ENCODE measurements around the gene ZNF142. TPM values are rescaled to one million over a fixed set of nuclear protein-coding genes. Genes with fewer than 3 reads are reported as not detected.
A peak's percentile ranks its signal among the peaks of the same experiment; 100 is the strongest.
"Not testable (repeated sequence)": the region's sequence is repeated elsewhere in the genome, so short reads cannot be mapped to it uniquely, and the experiment has no call there.

ZNF142 gene
- 10 to 100 TPM; 68.5 to 75.5 (median 70.5) TPM for total RNA-seq

GRCh38 chr2:218659258-218659987 is at the start of gene ZNF142, which contains the start of gene BCS1L:
TSS of gene ZNF142 (minus strand) at chr2:218659623. CDS start at chr2:218656429, 3,194 bp downstream.
TSS of gene BCS1L (plus strand) at chr2:218659683. CDS start at chr2:218660988, 1,305 bp downstream.
- H3K36me3 Mint-ChIP-seq (ENCODE audit: insufficient read depth), result peaks cover 28% of the 10 kb centered on the region
- peaks cover 30% of the 10 kb centered on the region for H3K4me1 Mint-ChIP-seq (ENCODE audit: low read depth)
- ATAC-seq, result peak; percentile 96
- no peaks in the 10 kb centered on the region for H3K27me3 Mint-ChIP-seq (ENCODE audit: low read depth)
- H3K4me3 Mint-ChIP-seq, result peak within 1 kb of the TSS; percentile 90
- no peaks in the 10 kb centered on the region for H3K9me3 Mint-ChIP-seq
- peak; percentile 92 for DNase-seq

- Mint-ChIP-seq H3K36me3 (ENCODE audit: insufficient read depth) (no peaks in the 10 kb centered on the region), H3K9me3 (no peaks in the 10 kb centered on the region), H3K27me3 (ENCODE audit: low read depth) (peaks cover 10% of the 10 kb centered on the region), H3K4me3 (no peak overlapping the region), H3K4me1 (ENCODE audit: low read depth) (peaks cover 8% of the 10 kb centered on the region)
- ATAC-seq (no peak), DNase-seq (no peak)
Measured at GRCh38 chr2:218708086-218708485, 48.7 kb upstream of the ZNF142 start.

- Mint-ChIP-seq H3K4me1 (ENCODE audit: low read depth) (no peaks in the 10 kb centered on the region), H3K4me3 (no peak overlapping the region), H3K27me3 (ENCODE audit: low read depth) (peaks cover 10% of the 10 kb centered on the region), H3K9me3 (no peaks in the 10 kb centered on the region), H3K36me3 (ENCODE audit: insufficient read depth) (peaks cover 11% of the 10 kb centered on the region)
- ATAC-seq (no peak), DNase-seq (no peak)
Measured at GRCh38 chr2:218703341-218703740, 43.9 kb upstream of the ZNF142 start.

GRCh38 chr2:218701806-218702205 is 42.4 kb upstream of the ZNF142 start:
- DNase-seq (no peak), ATAC-seq (no peak)
- Mint-ChIP-seq H3K4me1 (ENCODE audit: low read depth) (no peaks in the 10 kb centered on the region), H3K36me3 (ENCODE audit: insufficient read depth) (peaks cover 11% of the 10 kb centered on the region), H3K27me3 (ENCODE audit: low read depth) (peaks cover 6% of the 10 kb centered on the region), H3K9me3 (no peaks in the 10 kb centered on the region), H3K4me3 (no peak overlapping the region)

GRCh38 chr2:218698885-218699284 is 39.5 kb upstream of the ZNF142 start:
- no peaks in the 10 kb centered on the region for H3K9me3 Mint-ChIP-seq
- H3K36me3 Mint-ChIP-seq (ENCODE audit: insufficient read depth), result peaks cover 16% of the 10 kb centered on the region
- ATAC-seq (no peak), DNase-seq (no peak)
- no peaks in the 10 kb centered on the region for H3K4me1 Mint-ChIP-seq (ENCODE audit: low read depth)
- no peaks in the 10 kb centered on the region for H3K27me3 Mint-ChIP-seq (ENCODE audit: low read depth)
- no peak overlapping the region for H3K4me3 Mint-ChIP-seq

- Mint-ChIP-seq H3K27me3 (ENCODE audit: low read depth) (no peaks in the 10 kb centered on the region), H3K9me3 (no peaks in the 10 kb centered on the region), H3K4me1 (ENCODE audit: low read depth) (no peaks in the 10 kb centered on the region), H3K36me3 (ENCODE audit: insufficient read depth) (peaks cover 27% of the 10 kb centered on the region), H3K4me3 (no peak overlapping the region)
- ATAC-seq (no peak), DNase-seq (no peak)
Measured at GRCh38 chr2:218694405-218695145, 35.2 kb upstream of the ZNF142 start.

- no peaks in the 10 kb centered on the region for H3K4me1 Mint-ChIP-seq (ENCODE audit: low read depth)
- H3K4me3 Mint-ChIP-seq, result no peak overlapping the region
- no peaks in the 10 kb centered on the region for H3K27me3 Mint-ChIP-seq (ENCODE audit: low read depth)
- H3K9me3 Mint-ChIP-seq, result no peaks in the 10 kb centered on the region
- peaks cover 27% of the 10 kb centered on the region for H3K36me3 Mint-ChIP-seq (ENCODE audit: insufficient read depth)
- DNase-seq, result no peak
- no peak for ATAC-seq
Measured at GRCh38 chr2:218691234-218691633, 31.8 kb upstream of the ZNF142 start.

- peaks cover 24% of the 10 kb centered on the region for H3K36me3 Mint-ChIP-seq (ENCODE audit: insufficient read depth)
- not testable (repeated sequence) for H3K4me3 Mint-ChIP-seq
- ATAC-seq, result peak; percentile 78 to 80
Measured at GRCh38 chr2:218687400-218688060, 28.1 kb upstream of the ZNF142 start.

GRCh38 chr2:218680061-218680460 is 20.6 kb upstream of the ZNF142 start:
- H3K36me3 Mint-ChIP-seq (ENCODE audit: insufficient read depth), result peaks cover 9% of the 10 kb centered on the region

More at GRCh38 chr2:218687400-218688060, 28.1 kb upstream of the ZNF142 start:
- H3K27me3 Mint-ChIP-seq (ENCODE audit: low read depth); DNase-seq; H3K9me3 Mint-ChIP-seq; H3K4me1 Mint-ChIP-seq (ENCODE audit: low read depth): not testable (repeated sequence)

GRCh38 chr2:218679119-218679518 is 19.7 kb upstream of the ZNF142 start:
- H3K27me3 Mint-ChIP-seq (ENCODE audit: low read depth), result no peaks in the 10 kb centered on the region
- H3K36me3 Mint-ChIP-seq (ENCODE audit: insufficient read depth), result peaks cover 12% of the 10 kb centered on the region
- DNase-seq, result no peak
- H3K4me1 Mint-ChIP-seq (ENCODE audit: low read depth), result no peaks in the 10 kb centered on the region
- no peaks in the 10 kb centered on the region for H3K9me3 Mint-ChIP-seq
- ATAC-seq, result no peak
- H3K4me3 Mint-ChIP-seq, result no peak overlapping the region

More at GRCh38 chr2:218680061-218680460, 20.6 kb upstream of the ZNF142 start:
- ATAC-seq, result no peak
- Mint-ChIP-seq H3K27me3 (ENCODE audit: low read depth) (no peaks in the 10 kb centered on the region), H3K9me3 (no peaks in the 10 kb centered on the region), H3K4me1 (ENCODE audit: low read depth) (no peaks in the 10 kb centered on the region), H3K4me3 (no peak overlapping the region)
- no peak for DNase-seq

- ATAC-seq (peak; percentile 98 to 99), DNase-seq (peak; percentile 74)
- peaks cover 21% of the 10 kb centered on the region for H3K4me1 Mint-ChIP-seq (ENCODE audit: low read depth)
- H3K9me3 Mint-ChIP-seq, result no peaks in the 10 kb centered on the region
- no peaks in the 10 kb centered on the region for H3K27me3 Mint-ChIP-seq (ENCODE audit: low read depth)
- H3K4me3 Mint-ChIP-seq, result peak within 1 kb of the TSS; percentile 96
- peaks cover 9% of the 10 kb centered on the region for H3K36me3 Mint-ChIP-seq (ENCODE audit: insufficient read depth)
Measured at GRCh38 chr2:218671654-218672566, 12.5 kb upstream of the ZNF142 start, which contains the start of the genes RNF25 and STK36. TSS of gene RNF25 (minus strand) at chr2:218672002. CDS start at chr2:218671970, 32 bp downstream. TSS of gene STK36 (plus strand) at chr2:218672086. CDS start at chr2:218672830, 744 bp downstream.

GRCh38 chr2:218671097-218671653 is 11.8 kb upstream of the ZNF142 start:
- Mint-ChIP-seq H3K36me3 (ENCODE audit: insufficient read depth) (peaks cover 12% of the 10 kb centered on the region), H3K27me3 (ENCODE audit: low read depth) (no peaks in the 10 kb centered on the region), H3K9me3 (no peaks in the 10 kb centered on the region), H3K4me1 (ENCODE audit: low read depth) (peaks cover 21% of the 10 kb centered on the region), H3K4me3 (peak overlapping the region; percentile 96)
- ATAC-seq, result no peak
- no peak for DNase-seq

- H3K9me3 Mint-ChIP-seq, result no peaks in the 10 kb centered on the region
- ATAC-seq, result no peak
- H3K27me3 Mint-ChIP-seq (ENCODE audit: low read depth), result no peaks in the 10 kb centered on the region
- peaks cover 7% of the 10 kb centered on the region for H3K4me1 Mint-ChIP-seq (ENCODE audit: low read depth)
- H3K4me3 Mint-ChIP-seq, result no peak overlapping the region
- H3K36me3 Mint-ChIP-seq (ENCODE audit: insufficient read depth), result peaks cover 45% of the 10 kb centered on the region
- DNase-seq, result no peak
Measured at GRCh38 chr2:218664653-218665052, 5.2 kb upstream of the ZNF142 start.

Data from activated T-cell treated with anti-CD3 and anti-CD28 coated beads, Interleukin-2, amount 50 U/mL, for 4 hours (primary cell).